Measurements from ENCODE around the gene LCN15.
"Not testable (repeated sequence)": the region's sequence is repeated elsewhere in the genome, so short reads cannot be mapped to it uniquely, and the experiment has no call there.

Gene LCN15, protein sequence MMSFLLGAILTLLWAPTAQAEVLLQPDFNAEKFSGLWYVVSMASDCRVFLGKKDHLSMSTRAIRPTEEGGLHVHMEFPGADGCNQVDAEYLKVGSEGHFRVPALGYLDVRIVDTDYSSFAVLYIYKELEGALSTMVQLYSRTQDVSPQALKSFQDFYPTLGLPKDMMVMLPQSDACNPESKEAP

GRCh38 chr9:136764301-136764891 lies at the start of gene LCN15:
TSS of gene LCN15 (minus strand) at chr9:136764518. CDS start at chr9:136764488, 30 bp downstream.
- DNase-seq, result no peak

GRCh38 chr9:136808806-136809158 lies 44.5 kb upstream of the LCN15 start:
- no peak for DNase-seq

DNA sequence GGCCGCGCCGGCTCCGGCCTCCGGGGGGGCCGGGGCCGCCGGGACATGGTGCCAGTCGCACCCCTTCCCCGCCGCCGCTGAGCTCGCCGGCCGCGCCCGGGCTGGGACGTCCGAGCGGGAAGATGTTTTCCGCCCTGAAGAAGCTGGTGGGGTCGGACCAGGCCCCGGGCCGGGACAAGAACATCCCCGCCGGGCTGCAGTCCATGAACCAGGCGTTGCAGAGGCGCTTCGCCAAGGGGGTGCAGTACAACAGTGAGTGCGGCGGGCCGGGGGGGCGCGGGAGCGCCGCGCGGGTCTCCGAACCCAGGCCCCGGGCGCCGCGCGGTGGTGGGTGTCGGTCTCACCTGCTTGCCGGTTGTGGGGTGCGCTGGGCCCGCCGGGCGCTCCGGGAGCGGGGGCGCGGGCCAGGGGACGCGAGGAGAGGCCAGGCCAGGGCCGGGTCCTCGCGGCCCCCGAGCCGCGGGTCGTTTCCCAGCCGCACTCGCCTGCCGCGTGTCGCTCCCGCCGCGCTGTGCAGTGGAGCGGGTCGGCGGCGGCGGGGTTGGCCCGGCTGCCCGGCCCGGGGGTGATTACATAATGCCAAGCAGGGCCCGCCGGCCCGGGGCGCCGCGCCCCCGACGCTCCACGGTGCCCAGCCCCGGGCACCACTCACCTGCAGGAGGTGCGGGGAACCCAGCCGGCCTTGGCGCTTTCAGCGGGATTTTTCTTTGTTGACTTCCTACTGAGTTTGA lies 43.9 kb upstream of the LCN15 start:
- no peak for DNase-seq

DNA sequence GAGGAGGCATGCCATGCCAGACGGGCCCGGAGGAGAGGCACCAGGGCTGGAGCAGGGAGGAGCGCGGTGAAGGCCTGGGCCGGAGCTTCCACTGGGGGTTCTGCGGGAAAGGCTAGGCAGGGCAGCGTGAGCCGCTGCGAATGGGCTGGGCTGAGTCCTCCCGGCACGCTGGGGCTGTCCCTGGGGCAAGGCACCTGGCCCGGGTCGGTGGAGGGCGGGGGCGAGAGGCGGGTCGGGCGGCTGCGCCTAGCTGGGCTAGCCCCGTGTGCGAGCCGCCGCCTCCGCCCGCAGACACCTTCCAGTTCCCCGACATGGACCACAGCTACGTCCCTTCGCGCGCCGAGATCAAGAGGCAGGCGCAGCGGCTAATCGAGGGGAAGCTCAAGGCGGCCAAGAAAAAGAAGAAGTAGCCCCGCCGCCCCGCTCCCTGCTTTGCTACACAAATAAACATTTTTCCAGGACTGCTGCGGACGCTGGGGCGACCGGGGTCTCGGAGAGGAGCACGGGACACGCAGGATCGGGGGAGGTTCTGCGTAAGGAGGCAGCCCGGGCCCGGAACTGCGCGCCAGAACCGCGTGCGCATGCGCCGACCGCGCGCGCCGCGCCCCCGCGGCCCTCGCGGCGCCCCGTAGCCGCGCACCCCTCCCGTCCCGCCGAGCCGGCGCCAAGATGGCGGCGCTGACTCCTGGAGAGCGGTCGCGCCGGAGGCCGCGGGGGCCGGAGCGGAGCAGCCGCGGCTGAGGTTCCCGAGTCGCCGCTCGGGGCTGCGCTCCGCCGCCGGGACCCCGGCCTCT lies 43.2 kb upstream of the LCN15 start, which contains the start of gene RABL6:
Gene RABL6 (plus strand): TSS at position 668 of the 794 bp plus-strand sequence. CDS start 249 bp downstream, outside the sequence.
- DNase-seq, result no peak

DNA sequence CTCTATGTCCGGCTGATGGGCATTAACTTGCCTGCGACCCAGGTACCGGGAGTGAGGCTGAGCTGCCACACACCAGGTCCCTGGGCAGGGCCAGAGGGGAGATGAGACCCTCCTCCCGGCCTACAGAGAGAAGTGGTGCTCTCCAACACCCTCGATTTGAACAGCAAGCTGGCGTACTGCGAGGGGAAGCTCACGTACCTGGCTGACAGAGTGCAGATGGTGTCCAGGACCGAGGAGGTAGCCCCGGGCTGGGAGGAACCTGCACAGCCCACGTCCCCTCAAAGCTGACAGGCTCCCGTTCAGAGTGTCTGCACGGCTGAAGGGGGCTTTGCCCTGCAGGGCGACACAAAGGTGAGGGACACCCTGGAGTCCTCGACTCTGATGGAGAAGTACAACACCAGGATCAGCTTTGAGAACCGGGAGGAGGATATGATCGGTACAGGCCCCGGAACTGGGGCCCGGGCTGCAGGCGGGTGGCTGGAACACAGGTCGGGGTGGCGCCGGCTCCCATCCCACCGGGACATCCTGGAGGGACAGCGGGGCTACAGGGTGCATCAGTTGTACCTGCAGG lies 42.4 kb upstream of the LCN15 start:
- no peak for DNase-seq

GRCh38 chr9:136806067-136806466 lies 41.7 kb upstream of the LCN15 start:
- DNase-seq, result no peak

- DNase-seq, result no peak
Observed at GRCh38 chr9:136805207-136805740, 41.0 kb upstream of the LCN15 start.

DNA sequence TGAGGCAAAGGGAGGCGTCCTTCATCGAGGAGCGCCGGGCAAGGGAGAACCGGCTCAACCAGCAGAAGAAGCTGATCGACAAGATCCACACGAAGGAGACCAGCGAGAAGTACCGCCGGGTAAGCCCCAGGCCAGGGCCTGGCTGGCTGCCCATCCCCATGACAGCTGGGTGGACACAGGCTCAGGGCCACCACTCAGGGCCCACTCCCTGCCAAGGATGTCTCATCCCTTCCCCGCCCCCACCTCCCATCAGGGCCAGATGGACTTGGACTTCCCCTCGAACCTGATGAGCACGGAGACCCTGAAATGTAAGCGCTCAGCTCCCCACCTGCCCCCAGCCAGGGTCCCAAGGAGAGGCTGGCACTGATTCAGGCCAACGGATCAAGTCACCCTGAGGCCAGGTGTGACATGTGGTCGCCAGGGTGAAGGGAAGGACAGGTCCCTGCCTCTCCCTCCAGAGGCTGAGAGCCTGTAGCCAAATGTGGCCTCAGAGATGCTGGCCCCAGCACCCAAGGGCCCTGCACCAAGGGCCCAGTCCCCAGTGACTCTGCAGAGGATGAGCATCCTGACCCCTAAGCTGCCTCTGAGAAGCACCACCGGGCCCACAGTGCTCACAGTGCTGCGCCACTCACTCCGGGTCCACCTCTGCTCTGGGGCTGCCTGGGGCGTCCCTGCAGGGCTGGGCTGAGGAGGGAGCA lies 40.3 kb upstream of the LCN15 start:
- DNase-seq, result no peak

GRCh38 chr9:136803551-136804508 lies 39.5 kb upstream of the LCN15 start:
- no peak for DNase-seq

- not testable (repeated sequence) for DNase-seq
Observed at GRCh38 chr9:136803009-136803550, 38.8 kb upstream of the LCN15 start.

DNA sequence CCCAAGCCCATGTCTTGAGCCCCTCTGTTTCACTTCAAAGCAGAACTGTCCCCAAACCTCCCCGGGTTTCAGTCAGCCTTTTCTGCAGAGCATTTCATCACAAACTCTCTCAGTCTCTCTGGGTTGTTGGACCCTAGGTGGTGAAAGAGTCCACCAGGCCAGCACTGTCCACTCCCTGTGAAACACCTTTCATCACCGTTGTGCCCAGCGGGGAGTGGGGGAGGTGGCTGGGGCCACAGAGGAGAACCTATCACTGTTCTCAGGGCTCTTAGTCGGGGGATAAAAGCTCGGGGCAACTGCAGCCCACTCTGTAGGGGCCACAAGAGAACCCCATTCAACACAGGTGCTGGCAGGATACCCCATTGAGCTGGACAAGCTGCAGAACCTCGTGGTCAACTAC lies 38.0 kb upstream of the LCN15 start:
- DNase-seq, result no peak

GRCh38 chr9:136799854-136800657 lies 35.7 kb upstream of the LCN15 start:
- DNase-seq, result peak; percentile 23

DNA sequence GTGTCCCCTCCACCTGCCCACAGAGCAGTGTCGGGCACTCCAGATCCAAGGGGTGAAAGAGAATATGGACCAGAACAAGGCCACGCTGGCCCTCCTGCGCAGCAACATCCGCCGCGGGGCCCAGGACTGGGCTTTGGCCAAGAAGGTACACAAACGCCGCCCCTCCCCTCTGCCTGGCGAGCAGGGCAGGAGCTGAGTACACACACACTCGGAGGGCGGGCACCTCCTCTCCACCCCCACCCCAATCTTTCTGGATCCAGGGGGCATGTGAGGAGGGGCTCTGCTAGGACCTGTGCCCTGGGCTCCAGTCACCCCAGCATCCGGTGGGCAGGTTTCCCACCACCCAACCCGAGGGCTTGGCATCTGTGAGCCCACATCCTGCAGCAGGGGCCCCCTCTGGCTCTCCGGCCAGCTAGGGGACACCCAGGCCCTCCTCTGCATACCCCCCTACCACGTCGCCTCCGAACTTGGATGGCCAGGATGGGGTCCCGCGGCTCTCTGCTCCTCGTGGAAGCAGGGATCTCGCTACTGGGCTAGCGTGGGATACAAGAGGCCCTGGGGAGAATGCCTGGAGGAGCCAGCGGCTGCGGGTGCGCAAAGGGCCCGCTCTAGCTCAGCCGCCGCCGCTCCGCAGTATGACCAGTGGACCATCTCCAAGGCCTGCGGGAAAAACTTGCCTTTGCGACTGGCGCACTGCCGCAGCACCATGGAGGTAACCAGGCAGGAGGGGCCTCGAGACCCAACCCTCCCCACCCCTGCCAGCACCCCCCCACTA lies 34.9 kb upstream of the LCN15 start:
- no peak for DNase-seq

GRCh38 chr9:136798708-136799078 lies 34.4 kb upstream of the LCN15 start:
- DNase-seq, result no peak

GRCh38 chr9:136796775-136797347 lies 32.5 kb upstream of the LCN15 start:
- DNase-seq, result not testable (repeated sequence)

- no peak for DNase-seq
Observed at GRCh38 chr9:136796238-136796774, 32.0 kb upstream of the LCN15 start, which contains the start of gene CCDC183. TSS of gene CCDC183 (plus strand) at chr9:136796338. CDS start at chr9:136796398, 60 bp downstream.

GRCh38 chr9:136795000-136795348 lies 30.7 kb upstream of the LCN15 start:
- DNase-seq, result no peak

Data from SIG-M5 (cell line).